ENCODE measurements around the gene MED12L. TPM values are rescaled to one million over a fixed set of nuclear protein-coding genes. Genes with fewer than 3 reads are reported as not detected.
"Not testable (repeated sequence)": the region's sequence is repeated elsewhere in the genome, so short reads cannot be mapped to it uniquely, and the experiment has no call there.

The MED12L gene, protein sequence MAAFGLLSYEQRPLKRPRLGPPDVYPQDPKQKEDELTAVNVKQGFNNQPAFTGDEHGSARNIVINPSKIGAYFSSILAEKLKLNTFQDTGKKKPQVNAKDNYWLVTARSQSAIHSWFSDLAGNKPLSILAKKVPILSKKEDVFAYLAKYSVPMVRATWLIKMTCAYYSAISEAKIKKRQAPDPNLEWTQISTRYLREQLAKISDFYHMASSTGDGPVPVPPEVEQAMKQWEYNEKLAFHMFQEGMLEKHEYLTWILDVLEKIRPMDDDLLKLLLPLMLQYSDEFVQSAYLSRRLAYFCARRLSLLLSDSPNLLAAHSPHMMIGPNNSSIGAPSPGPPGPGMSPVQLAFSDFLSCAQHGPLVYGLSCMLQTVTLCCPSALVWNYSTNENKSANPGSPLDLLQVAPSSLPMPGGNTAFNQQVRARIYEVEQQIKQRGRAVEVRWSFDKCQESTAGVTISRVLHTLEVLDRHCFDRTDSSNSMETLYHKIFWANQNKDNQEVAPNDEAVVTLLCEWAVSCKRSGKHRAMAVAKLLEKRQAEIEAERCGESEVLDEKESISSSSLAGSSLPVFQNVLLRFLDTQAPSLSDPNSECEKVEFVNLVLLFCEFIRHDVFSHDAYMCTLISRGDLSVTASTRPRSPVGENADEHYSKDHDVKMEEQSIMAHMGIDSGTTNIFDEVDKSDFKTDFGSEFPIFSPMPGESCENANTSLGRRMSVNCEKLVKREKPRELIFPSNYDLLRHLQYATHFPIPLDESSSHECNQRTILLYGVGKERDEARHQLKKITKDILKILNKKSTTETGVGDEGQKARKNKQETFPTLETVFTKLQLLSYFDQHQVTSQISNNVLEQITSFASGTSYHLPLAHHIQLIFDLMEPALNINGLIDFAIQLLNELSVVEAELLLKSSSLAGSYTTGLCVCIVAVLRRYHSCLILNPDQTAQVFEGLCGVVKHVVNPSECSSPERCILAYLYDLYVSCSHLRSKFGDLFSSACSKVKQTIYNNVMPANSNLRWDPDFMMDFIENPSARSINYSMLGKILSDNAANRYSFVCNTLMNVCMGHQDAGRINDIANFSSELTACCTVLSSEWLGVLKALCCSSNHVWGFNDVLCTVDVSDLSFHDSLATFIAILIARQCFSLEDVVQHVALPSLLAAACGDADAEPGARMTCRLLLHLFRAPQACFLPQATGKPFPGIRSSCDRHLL (N-terminal part only)
- 4.0 TPM for total RNA-seq

DNA sequence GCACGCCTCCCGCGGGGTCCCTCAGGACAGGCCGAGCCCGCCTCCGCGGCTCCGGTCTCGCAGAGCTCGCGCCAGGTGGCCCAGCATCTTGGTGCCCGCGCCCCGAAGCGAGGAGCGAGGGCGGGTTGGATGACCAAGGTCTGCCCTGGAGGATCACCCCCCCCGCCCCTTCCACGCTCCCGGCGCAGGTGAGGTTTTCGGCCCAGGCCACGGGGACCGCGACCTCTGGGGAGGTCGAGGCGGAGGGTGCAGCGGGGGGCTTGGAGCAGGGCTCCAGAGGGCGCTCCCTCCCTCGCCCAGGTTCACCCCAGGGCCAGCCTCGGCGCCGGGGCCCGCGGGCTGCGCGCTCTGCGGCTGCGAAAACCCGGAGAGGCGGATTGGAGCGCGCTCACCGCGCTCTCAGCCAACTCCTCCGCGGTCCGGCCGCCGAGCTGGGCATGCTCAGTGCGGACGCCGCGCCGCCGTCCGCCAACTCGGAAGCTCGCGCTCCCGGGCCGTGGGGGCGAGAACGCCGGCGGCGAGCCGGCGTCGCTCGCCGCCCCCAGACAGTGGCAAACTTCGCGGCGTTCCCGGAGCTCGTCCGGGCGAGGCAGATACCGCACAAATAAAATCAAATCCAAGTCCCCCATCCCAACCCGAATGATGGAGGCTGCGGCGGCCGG is at the start of gene MED12L:
MED12L (plus strand) TSS at position 438 of the 662 bp plus-strand sequence. CDS start 1,263 bp downstream, outside the sequence.
- Histone ChIP-seq H3K4me3 (ENCODE audit: low read length) (peak within 1 kb of the TSS; percentile 48), H3K4me1 (ENCODE audit: insufficient read depth, low read length) (peaks cover 18% of the 10 kb centered on the region), H3K27me3 (ENCODE audit: insufficient read depth, low read length) (peaks cover 55% of the 10 kb centered on the region), H3K9me3 (ENCODE audit: low read depth, low read length) (no peaks in the 10 kb centered on the region)

DNA sequence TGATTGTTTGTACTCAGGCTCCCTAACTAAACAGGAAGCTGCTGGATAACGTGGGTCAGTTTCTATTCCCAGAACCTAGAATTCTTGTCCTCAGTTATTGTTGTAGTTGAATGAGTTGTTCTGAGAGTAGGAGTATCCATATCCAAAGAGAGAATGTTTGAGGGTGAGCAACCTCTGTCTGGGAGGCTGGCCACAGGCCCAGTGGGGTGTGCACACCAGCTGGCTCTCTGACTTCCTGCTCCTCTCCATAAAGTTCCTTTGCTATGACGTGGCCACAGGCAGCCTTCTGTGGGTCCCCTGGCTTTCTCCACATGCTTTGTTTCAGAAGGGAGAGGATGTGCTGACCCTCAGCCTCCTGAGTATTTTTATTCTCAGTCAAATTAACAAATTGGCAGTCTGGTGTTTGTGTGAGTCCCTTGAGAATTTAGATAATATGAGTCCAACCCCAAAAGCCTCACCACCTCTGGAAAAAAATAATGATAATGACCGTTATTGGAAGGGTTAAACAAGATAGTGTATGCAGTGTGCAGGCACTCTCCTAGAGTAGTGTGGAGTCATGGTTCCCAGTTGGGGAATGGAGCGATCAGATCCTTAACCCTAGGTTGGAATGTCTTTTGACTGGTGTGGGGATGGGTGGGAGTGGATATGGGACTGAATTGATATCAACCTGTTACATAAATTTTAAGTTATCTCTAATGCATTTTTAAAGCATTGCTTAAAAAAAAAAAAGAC is 47.6 kb upstream of the MED12L start:
- no peaks in the 10 kb centered on the region for H3K4me1 ChIP-seq (ENCODE audit: insufficient read depth, low read length)
- no peaks in the 10 kb centered on the region for H3K9me3 ChIP-seq (ENCODE audit: low read depth, low read length)
- H3K4me3 ChIP-seq (ENCODE audit: low read length), result no peak overlapping the region
- H3K27me3 ChIP-seq (ENCODE audit: insufficient read depth, low read length), result no peaks in the 10 kb centered on the region

DNA sequence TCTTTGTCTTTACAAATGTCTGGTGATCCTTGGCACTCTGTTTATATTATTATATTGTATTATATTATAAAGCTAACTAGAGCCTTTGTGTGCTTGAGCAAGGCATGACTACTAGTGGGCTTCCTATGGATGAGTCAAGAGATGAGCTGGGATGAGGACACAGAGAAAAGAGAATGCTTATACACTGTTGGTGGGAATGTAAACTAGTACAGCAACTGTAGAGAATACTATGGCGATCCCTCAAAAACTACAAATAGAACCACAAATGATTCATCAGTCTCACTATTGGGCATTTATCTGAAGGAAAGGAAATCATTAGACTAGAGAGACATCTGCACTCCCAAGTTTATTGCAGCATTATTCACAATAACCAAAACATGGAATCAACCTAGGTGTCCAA is 40.8 kb upstream of the MED12L start:
- no peak overlapping the region for H3K4me3 ChIP-seq (ENCODE audit: low read length)
- no peaks in the 10 kb centered on the region for H3K27me3 ChIP-seq (ENCODE audit: insufficient read depth, low read length)
- H3K9me3 ChIP-seq (ENCODE audit: low read depth, low read length), result no peaks in the 10 kb centered on the region
- no peaks in the 10 kb centered on the region for H3K4me1 ChIP-seq (ENCODE audit: insufficient read depth, low read length)

DNA sequence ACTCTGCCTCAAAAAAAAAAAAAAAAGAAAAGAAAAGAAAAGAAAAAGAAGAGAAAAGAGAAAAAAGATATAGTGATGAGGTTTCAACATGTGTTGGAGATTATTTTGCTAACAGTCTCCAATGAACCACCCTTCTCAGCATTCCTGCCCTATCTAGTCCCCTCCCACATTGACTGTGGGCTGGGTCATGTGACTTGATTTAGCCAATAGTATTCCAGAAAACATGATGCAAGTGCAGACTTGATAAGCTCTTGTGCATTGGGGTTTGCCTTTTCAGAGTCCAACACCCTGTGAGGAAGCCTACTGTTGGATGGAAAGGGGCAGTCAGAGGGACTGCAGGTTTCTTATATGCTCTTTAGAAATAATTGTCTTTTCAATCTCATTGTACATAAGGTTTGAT is 37.8 kb upstream of the MED12L start:
- Histone ChIP-seq H3K27me3 (ENCODE audit: insufficient read depth, low read length) (no peaks in the 10 kb centered on the region), H3K4me3 (ENCODE audit: low read length) (no peak overlapping the region), H3K9me3 (ENCODE audit: low read depth, low read length) (no peaks in the 10 kb centered on the region), H3K4me1 (ENCODE audit: insufficient read depth, low read length) (no peaks in the 10 kb centered on the region)

DNA sequence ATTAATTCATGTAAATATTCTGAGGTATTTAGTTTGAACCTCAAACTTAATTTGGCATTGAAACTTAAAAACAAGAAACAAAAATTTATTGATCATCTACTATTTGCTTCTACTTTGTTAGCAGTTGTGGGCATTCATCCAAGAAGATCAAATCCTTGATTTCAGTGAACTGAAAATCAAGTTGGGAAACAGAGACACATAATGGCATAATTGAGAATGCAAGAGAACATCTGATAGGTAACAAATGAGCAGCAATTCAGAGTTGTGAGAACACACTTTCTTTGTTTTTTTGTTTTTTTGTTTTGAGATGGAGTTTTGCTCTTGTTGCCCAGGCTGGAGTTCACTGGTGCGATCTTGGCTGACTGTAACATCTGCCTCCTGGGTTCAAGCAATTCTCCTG is 33.9 kb upstream of the MED12L start:
- Histone ChIP-seq H3K27me3 (ENCODE audit: insufficient read depth, low read length) (no peaks in the 10 kb centered on the region), H3K4me3 (ENCODE audit: low read length) (no peak overlapping the region), H3K9me3 (ENCODE audit: low read depth, low read length) (no peaks in the 10 kb centered on the region), H3K4me1 (ENCODE audit: insufficient read depth, low read length) (no peaks in the 10 kb centered on the region)

DNA sequence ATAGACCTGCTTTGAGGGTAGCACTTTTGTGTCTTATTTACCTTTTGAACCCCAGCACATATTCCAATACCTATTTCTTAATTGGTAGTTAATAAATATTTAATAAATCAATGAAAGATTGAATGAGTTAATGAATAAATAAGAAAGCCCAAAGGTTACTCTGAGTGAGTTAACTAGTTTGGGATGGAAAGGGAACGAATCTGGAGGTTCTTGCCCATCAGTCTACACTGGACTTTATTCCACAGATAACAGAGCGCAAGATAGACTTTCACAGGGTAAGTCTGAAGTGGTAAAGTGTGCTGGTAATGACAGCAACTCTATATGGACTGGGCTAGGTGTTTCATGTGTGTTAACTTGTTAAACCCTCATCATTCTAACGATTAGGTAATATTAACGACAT is 33.1 kb upstream of the MED12L start:
- Histone ChIP-seq H3K4me1 (ENCODE audit: insufficient read depth, low read length) (no peaks in the 10 kb centered on the region), H3K4me3 (ENCODE audit: low read length) (no peak overlapping the region), H3K27me3 (ENCODE audit: insufficient read depth, low read length) (no peaks in the 10 kb centered on the region), H3K9me3 (ENCODE audit: low read depth, low read length) (no peaks in the 10 kb centered on the region)

DNA sequence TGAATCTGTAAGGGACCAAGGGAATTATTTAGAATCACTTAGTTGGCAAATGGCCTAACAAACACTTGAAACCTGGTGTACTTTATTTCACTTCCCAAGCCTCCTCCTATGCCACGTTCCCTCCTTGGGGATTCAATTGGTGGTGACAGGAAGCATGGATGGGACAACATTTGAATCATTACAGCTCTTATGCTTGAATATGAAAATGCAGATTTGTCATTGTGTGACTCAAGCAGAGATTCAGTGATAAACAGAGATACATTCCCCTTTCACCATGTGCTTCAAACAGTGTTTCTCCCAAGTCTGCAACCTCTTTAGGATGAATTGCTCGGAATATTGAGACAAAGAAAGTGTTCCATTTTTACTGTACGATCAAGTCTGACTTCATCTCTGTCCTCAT is 32.7 kb upstream of the MED12L start:
- no peaks in the 10 kb centered on the region for H3K4me1 ChIP-seq (ENCODE audit: insufficient read depth, low read length)
- H3K27me3 ChIP-seq (ENCODE audit: insufficient read depth, low read length), result no peaks in the 10 kb centered on the region
- no peak overlapping the region for H3K4me3 ChIP-seq (ENCODE audit: low read length)
- no peaks in the 10 kb centered on the region for H3K9me3 ChIP-seq (ENCODE audit: low read depth, low read length)

DNA sequence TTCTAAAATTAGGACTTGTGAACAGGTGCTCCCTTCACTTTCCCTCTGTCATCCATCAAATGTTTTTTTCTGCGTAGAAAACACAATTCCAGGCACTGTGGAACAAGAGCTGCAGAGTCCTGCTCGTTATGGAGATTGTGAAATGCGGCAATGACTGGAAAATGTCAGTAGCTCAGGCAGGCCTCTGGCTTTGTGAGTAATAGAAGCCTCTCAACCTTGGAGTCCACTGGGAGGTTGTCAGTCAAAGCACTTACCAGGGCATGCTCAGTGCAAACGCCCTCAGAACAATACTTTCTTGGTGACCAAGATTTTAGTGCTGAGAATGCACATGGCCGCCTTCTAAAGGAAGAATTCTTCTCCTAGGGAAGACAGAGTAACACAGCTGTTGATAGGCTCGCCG is 26.7 kb upstream of the MED12L start:
- Histone ChIP-seq H3K9me3 (ENCODE audit: low read depth, low read length) (no peaks in the 10 kb centered on the region), H3K4me1 (ENCODE audit: insufficient read depth, low read length) (no peaks in the 10 kb centered on the region), H3K4me3 (ENCODE audit: low read length) (no peak overlapping the region), H3K27me3 (ENCODE audit: insufficient read depth, low read length) (no peaks in the 10 kb centered on the region)

DNA sequence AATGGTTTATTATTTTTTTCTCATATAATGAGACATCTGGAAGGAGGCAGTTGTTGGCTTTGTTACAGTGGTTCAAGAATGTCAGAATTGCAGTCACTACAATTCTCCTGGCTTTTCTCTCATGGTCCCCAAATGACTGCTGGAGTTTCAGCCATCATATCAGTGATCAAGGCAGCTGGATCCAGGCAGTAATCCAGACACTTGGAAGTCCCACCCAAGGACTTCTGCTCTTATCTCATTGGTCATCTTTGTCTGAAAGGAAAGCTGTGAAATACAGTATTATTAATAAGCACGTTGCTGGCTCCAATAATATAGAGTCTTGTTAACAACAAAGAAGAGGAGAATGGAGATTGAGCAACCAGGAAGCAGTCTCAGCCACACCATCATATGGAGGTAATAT is 22.9 kb upstream of the MED12L start:
- H3K9me3 ChIP-seq (ENCODE audit: low read depth, low read length), result no peaks in the 10 kb centered on the region
- no peaks in the 10 kb centered on the region for H3K27me3 ChIP-seq (ENCODE audit: insufficient read depth, low read length)
- H3K4me1 ChIP-seq (ENCODE audit: insufficient read depth, low read length), result no peaks in the 10 kb centered on the region
- H3K4me3 ChIP-seq (ENCODE audit: low read length), result no peak overlapping the region

DNA sequence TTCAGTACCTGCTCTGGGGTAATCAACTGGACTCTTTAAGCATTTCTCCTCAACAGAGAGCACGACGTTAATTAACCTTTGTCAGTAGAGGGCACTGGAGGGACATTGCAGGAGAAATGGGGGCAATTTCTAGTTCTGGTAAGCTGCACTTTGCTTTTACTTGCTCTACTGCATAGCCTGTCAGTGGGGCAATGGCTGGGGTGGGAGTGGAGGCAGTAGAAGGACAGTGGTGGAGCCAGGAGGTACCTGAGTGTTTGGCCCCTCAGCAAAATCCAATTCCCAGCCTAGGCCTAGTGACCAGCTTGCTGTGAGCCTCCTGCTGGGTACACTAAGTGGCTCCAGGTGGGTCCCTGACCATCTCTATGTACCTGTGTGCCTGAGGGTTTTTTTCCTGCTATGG is 18.3 kb upstream of the MED12L start:
- no peaks in the 10 kb centered on the region for H3K4me1 ChIP-seq (ENCODE audit: insufficient read depth, low read length)
- H3K27me3 ChIP-seq (ENCODE audit: insufficient read depth, low read length), result no peaks in the 10 kb centered on the region
- H3K4me3 ChIP-seq (ENCODE audit: low read length), result no peak overlapping the region
- no peaks in the 10 kb centered on the region for H3K9me3 ChIP-seq (ENCODE audit: low read depth, low read length)

DNA sequence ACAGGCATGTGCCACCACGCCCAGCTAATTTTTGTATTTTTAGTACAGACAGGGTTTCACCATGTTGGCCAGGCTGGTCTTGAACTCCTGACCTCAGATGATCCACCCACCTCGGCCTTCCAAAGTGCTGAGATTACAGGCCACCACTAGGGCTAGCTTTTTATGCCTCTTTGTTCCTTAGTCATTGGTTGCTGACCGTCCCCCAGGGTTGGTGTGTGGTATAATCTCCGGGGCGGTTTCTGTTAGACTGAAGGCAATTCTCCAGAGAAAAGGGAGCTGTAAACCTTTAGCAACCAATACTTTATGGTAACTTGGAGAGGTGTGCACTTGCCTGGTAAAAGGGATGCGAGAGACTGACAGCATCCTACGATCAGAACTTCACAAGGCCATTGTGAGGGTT is 12.6 kb upstream of the MED12L start:
- H3K9me3 ChIP-seq (ENCODE audit: low read depth, low read length); H3K27me3 ChIP-seq (ENCODE audit: insufficient read depth, low read length); H3K4me1 ChIP-seq (ENCODE audit: insufficient read depth, low read length); H3K4me3 ChIP-seq (ENCODE audit: low read length): not testable (repeated sequence)

DNA sequence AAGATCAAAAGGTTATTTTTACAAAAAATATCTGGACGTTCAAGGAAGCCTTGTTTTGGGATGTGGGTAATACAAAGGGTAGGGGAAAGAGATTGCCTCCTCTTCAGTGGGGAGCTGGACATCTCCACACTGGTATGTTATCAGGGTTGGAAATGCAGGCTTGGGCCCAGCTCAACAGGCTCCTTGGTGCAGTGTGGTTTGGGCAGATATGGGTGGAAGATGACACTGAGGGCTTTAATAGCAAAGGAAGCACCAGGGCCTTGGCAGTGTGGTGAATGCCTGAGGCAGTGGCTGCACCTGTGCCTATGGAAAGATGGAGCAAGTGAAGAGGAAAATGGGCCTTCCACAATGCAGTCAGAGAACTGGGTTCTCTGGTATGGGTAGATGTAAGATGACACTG is 11.2 kb upstream of the MED12L start:
- Histone ChIP-seq H3K4me3 (ENCODE audit: low read length) (no peak overlapping the region), H3K4me1 (ENCODE audit: insufficient read depth, low read length) (no peaks in the 10 kb centered on the region), H3K9me3 (ENCODE audit: low read depth, low read length) (no peaks in the 10 kb centered on the region), H3K27me3 (ENCODE audit: insufficient read depth, low read length) (no peaks in the 10 kb centered on the region)

DNA sequence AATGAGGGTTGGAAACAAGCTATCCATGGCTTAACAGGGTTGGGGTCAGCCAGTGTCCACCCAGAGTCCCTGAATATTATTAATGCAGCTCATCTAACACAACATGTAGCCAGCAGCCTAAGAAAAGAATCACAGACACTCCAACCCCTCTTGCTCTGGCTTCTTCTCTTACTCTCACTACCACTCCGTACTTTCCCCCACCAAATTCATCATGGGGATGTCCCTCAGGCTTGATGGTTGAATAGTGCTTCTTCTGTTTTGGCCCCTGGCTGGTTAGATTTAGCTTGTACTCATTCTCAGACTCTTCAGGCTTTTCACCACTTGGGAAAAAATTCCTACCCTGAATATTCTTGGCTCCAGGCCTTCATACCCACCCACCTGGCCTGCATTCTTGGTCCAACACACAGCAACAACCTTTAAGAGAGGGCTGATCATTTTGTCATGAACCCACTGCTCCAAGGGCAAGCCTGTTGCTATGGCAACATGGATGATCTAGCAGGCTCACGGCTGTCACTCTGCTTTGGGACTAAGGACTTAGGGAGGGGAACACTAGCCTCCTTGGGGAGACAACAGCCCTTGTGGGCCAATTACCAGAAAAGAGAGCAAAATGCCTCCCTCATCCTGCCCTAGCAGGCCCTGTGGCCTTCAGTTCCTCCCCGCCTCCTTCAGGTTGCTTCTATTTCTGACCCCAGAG is 9.4 kb upstream of the MED12L start:
- Histone ChIP-seq H3K4me3 (ENCODE audit: low read length) (no peak overlapping the region), H3K4me1 (ENCODE audit: insufficient read depth, low read length) (no peaks in the 10 kb centered on the region), H3K9me3 (ENCODE audit: low read depth, low read length) (no peaks in the 10 kb centered on the region), H3K27me3 (ENCODE audit: insufficient read depth, low read length) (peaks cover 5% of the 10 kb centered on the region)

DNA sequence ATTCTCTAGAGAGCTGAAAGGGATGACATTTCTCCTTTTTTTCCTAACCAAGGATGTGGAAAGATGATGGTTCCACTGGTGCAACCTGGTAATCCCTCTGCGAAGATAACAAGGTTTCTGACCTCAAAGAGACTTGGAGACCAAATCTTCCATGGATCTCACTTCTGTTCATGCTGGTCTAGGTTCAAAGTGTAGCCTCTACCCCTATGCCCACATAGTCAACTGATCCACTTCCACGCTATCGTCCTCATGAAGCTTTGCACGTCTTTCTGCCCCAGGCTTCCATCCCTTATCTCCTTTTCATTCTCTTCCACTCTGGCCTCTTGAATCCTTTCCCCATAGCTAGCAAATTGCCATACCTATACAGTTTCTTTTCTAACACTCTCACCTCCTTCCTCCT is 8.8 kb upstream of the MED12L start:
- H3K4me3 ChIP-seq (ENCODE audit: low read length), result no peak overlapping the region
- H3K9me3 ChIP-seq (ENCODE audit: low read depth, low read length), result no peaks in the 10 kb centered on the region
- H3K4me1 ChIP-seq (ENCODE audit: insufficient read depth, low read length), result no peaks in the 10 kb centered on the region
- H3K27me3 ChIP-seq (ENCODE audit: insufficient read depth, low read length), result peaks cover 5% of the 10 kb centered on the region
